Suprapubic skin (tissue), 4 donors: ENCODE data around the gene C2CD3.

ENCODE experiments used
- EP300 ChIP-seq: sonication (generic); formaldehyde crosslinking; IDR thresholded peaks from one replicate; pipeline ENCODE4 v1.6.1; 2017; ENCODE audit warnings: antibody characterized with exemption
- POLR2A ChIP-seq, 2 donors: fragments of 450-650 bp; IDR thresholded peaks; one replicate each; pipeline ENCODE4 v1.6.1; 2017; ENCODE audit warnings: antibody characterized with exemption in 2 of 2, mild to moderate bottlenecking in 2 of 2, moderate library complexity in 2 of 2
- POLR2AphosphoS5 ChIP-seq, 3 donors: sonication (generic); formaldehyde crosslinking; IDR thresholded peaks; one replicate each; pipeline ENCODE4 v1.6.1; 2017; ENCODE audit warnings: antibody characterized with exemption in 3 of 3
- TF ChIP-seq, protein P1 (sequence below), 2 donors: fragments of 200-600 bp in 1 of 2; fragments of 450-650 bp in 1 of 2; sonication (generic) in 1 of 2; IDR thresholded peaks; one replicate each; pipeline ENCODE4 v1.5.1; 2016 to 2019; ENCODE audit warnings: antibody characterized with exemption in 2 of 2, mild to moderate bottlenecking in 1 of 2, moderate library complexity in 1 of 2

DNA sequence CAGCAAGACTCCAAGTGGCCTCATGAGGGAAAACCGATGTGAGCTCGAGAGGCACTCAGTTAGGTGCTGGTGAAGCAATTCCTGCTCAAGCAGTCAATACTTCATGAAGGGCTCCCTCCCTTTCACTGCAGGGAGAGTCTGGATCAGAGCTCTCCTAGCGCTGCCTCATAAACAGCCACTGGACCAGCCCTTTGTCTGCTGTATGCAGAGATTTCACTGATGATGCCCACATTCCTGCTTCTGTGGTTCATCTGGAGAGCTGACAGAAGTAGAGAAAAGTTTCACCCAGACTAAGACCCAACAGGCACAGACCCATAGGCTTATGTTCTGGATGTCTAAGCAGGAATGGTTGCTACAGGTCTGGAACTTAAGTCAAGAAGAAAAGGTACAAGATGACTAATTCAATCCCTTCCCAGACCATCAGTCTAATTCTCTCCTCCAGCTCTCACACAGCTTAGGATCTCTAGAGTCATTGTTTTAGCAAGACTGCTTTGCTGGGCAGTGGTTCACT lies 192.2 kb downstream of the C2CD3 start:
- TF ChIP-seq, protein P1, sequence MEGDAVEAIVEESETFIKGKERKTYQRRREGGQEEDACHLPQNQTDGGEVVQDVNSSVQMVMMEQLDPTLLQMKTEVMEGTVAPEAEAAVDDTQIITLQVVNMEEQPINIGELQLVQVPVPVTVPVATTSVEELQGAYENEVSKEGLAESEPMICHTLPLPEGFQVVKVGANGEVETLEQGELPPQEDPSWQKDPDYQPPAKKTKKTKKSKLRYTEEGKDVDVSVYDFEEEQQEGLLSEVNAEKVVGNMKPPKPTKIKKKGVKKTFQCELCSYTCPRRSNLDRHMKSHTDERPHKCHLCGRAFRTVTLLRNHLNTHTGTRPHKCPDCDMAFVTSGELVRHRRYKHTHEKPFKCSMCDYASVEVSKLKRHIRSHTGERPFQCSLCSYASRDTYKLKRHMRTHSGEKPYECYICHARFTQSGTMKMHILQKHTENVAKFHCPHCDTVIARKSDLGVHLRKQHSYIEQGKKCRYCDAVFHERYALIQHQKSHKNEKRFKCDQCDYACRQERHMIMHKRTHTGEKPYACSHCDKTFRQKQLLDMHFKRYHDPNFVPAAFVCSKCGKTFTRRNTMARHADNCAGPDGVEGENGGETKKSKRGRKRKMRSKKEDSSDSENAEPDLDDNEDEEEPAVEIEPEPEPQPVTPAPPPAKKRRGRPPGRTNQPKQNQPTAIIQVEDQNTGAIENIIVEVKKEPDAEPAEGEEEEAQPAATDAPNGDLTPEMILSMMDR (IDR thresholded peaks at IDR 0.05) = no peak
- no peak for TF ChIP-seq POLR2A (IDR thresholded peaks at IDR 0.05)
- no peak for TF ChIP-seq POLR2AphosphoS5 (IDR thresholded peaks at IDR 0.05)
- TF ChIP-seq EP300 = no peak
